HG03095 (cell line): ENCODE results near the gene CHST11.

Source experiments
- ATAC-seq: cut with Tn5 transposase; IDR thresholded peaks from one replicate; pipeline ENCODE4 v1.9.1; 2021; ENCODE audit warnings: moderate library complexity; ENCODE audit not compliant: unreplicated experiment

CHST11 gene

DNA sequence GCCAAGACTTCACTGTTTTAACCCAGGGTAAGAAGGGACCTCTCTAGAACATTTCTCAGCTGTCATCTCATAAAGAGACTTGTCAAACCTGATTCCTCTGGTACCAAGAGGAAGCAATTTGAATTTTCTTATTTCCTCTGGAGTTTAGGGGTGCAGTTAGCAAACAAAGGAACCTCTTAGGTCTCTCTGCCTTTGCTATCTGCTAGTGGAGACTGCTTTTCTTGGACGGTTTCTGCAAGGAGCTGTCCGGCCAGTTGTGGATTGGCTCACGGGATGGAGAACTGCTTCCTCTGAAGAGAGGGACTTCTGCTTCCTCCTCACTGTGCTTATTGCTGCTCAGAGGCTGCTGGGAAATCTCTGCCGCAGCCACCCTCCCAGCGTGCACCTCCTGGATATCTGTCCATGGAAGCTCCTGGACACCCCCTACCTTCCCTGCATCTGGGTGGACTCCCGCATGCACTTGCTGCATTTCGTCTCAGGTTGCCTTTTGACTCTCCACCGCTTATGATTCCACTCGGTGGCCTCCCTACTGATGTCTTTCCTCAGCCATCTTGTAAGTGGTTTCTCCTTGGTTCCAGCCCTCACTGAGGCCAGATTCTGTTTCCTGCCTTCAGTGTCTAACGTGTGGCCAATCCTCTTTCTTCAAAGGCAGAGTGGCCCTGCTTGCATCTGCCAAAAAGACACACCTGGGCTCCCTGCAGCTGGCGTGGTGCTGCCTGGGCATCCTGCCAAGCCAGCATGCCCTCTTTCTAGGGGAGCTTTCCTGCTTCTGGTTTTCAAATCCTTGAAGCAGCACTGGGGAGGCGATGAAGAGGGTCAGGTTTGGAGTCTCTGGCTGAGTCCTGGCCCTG is 187.3 kb downstream of the CHST11 start:
- no peak for ATAC-seq

DNA sequence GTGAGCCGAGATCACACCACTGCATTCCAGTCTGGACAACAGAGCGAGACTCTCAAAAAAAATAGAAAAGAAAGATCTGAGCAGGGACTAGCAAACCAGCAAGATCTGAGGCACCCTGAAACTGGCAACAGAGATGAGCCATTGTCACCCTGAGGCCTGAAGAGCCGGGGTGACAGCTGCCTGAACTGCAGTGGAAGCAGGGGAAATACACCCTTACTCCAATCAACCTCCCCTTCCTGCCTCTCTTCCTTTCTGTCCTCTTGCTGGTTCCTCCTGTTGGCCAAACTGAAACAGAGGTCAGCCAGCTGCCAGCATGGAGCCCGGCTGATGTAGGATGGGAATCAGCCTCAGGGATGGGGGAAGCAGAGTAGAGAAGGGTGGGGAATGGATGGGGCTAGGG is 192.0 kb downstream of the CHST11 start:
- no peak for ATAC-seq

DNA sequence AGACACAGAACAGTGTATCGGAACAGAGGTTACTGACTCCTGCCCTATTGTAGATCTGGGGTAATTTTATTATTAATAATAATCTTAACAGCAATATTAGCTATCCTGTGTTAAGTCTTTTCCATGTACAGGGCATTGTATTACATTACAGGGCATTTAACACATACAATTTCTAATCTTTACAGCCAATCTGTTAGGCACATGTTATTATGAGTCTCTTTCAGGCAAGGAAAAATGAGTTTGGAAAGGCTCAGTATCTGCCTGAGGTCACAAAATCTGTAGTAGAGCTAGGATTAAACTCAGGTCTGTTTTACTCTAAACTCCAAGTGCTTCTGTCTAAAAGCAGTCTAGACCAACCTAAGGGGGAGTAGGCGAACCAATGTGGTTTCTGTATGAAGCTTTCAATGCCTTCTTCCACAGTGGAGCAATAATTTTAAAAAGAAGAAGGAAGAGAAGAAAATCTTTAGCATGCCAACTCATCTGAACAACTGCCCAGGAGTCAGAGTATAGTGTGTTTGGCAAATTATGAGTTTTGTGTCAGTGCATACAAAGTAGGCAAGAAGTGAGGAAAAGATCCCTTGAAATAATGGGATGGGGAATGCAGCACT is 192.6 kb downstream of the CHST11 start:
- ATAC-seq = no peak

DNA sequence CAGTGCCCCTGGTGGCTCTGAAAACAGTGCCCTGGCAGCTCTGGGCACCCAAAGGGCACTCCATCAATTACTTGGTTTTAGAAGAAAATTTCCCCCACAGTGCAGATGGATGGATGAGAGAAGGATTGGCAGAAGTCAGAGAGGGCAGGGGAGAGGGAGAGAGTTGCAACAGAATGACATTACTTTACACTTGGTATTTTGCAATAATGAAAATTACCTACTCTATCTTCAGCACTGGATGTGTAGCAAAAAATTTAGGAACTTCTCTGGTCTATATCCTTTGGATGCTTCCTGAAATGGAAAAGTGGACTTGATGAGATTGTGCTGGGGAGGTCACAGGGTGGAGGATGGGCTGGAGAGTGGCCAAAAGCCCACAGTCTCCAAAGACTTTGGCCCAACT is 193.2 kb downstream of the CHST11 start:
- ATAC-seq = no peak

DNA sequence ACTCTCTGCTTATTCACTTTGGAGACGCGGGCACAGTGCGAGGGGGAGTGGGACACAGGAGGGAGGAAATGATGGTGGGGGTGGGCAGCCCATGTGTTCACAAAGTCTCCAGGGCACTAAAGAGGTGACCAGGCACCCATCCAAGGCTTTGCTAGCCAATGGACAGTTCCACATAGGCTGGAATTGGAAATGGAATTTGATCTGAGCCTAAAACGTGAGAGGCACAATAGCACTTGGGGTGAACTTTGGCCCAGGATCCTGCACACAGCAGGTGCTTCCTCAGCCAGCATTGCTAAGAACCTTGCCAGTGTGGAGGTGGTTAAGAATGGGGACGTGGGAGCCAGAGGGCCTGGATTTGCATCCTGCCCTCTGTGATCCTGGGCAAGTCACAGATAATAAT is 193.8 kb downstream of the CHST11 start:
- ATAC-seq = no peak

DNA sequence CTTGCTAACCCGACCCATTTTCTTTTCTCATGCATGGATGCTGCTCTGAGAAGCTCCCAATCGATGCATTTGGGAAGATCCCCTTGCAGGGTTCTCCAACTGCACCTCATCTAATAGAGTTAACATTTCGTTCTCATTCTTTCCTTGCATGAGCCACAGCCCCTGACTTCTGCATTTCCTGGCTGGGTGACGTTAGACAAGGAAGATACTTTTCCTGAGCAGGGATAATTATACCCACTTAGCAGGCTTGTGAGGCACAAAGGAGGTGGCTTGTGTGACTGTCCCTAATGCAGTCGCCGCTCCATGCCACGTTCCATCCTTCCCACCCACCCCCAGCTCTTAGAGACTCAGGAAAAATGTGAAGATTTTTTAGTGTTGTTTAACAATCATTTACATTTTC is 195.1 kb downstream of the CHST11 start:
- ATAC-seq = no peak

DNA sequence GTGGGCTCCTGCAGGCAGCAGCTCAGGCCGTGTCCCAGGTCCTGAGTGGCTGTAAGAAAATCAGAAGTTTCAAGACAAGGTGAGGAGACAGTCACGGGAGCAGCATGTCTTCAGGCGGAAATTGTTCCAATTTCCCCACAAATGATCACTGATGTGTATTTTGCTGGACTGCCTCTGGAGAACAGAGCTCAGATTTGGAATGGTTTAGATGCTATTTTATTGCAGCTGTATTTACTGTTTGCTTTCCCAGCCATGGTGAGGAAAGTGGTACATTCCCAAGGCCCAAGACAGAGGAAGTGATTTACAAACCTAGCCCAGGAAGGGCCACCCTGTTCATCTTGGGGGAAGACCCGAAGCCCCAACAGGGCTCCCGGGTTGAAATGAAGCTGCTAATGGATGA is 195.6 kb downstream of the CHST11 start:
- no peak for ATAC-seq

DNA sequence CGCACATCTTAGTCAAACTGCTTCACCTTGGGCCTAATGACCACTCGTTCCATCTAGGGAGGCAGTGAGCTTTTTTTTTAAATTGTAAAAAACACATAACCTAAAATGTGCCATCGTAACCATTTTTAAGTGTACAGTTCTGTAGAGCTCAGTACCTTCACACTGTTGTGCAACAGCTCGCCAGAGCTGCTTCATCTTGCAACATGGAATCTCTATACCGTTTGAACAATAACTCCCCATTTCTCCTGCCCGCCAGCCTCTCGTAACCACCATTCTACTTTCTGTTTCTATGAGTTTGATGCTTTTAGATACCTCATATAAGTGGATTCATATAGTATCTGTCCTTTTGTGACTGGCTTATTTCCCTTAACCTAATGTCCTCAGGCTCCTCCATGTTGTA is 196.2 kb downstream of the CHST11 start:
- no peak for ATAC-seq

DNA sequence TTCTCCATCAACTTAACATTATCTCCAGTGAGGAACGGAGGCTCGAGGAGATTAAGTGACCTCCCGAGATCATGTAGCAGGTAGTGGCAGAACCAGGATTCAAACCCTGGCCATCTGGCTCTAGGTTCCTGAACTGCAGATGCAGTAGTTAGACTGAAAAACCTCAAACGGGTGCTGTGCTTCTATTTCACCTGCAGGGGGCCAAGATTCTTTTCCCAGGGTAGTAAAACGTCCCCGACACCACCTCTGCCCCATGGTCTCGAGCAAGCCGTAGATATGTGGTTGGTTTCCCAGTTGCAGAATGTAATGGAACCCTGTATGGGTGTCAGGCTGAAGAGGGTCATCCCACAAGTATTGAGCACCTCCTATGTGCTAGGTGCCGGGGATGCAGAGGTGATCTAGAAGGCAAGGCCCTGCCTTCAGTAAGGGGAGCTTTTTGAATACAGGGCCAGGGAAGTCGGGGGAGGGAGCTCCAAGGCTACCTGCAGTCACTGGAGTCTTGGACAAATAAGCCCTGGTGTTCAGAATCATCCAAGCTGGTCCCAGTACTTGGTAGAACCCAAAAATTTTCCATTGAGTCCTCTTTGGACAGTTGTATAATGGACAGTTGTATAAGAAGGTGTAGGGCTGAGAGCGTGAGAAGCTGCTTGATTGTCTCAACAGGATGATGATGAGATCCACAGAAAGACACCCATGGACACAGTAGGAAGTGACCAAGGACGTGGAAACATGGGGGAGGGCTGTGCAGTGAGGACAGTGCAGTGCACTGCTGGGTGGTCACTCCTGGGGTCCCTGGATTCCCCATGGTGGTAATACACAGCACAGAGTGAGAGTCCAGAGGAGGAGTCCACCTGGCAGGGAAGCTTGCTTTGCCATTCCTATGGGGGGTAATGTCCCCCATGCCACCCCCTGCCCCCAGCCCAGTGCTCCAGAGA is 197.2 kb downstream of the CHST11 start:
- ATAC-seq = no peak

DNA sequence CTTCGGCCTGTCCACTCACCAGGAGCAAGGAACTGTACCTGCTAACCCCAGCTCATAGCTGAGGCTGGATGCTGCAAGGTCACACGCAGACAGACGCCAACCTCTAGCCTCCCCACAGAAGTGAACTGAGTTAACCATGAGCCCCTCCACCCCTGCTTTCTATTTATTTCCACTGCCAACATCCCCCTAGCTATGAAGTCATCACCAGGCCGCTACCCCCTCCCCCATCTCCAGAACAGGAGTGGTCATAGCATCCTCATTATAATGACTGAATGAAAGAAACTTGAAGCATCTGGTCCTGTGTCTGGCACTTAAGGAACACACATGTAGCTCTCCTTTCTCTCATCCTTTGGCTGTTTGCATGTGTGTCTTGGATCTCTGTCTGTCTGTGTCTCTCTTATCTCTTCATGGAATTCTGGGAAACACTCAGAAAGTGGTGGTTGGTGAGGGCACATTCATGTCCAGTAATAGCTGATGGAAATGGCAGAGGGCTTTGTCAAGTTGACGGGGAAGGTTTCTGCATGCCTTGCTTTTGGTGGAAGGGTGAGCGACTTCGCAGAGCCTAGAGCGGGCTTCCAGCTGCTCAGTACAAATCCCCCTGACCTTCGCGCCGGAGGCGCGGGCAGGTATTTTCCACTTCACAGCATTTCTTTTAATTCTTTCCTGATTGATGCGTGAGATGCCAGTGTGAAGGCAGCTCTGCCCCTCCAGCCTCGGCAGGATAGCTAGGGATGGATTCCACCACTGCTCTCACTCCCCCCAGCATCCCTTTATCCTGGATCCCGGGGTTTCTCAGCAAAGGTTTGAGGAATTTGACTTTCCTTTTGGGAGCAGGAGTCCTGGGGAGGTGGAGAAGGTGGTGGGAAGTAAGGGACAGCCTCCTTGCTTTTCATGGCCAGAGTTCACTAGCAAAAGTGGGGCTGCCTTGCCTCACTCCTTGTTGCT is 198.2 kb downstream of the CHST11 start:
- ATAC-seq = no peak

DNA sequence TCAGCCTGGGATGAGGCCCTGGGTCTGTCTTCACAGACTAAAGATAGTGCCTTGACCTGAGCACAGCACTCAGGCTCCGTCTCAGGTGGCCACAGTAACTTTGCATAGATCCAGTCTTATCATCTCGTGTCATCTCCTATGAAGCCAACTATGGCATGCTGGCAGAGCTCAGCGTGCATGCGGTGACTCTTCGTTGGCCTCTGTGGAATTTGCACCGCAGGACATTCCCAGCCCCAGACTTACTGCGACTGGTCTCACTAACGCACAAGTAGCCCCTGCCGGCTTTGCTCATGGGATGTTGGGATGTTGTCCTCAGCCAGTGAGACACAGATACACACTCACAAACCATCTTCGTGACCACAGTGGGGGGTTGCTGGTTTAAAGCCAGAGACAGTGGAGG is 199.6 kb downstream of the CHST11 start:
- ATAC-seq = no peak

DNA sequence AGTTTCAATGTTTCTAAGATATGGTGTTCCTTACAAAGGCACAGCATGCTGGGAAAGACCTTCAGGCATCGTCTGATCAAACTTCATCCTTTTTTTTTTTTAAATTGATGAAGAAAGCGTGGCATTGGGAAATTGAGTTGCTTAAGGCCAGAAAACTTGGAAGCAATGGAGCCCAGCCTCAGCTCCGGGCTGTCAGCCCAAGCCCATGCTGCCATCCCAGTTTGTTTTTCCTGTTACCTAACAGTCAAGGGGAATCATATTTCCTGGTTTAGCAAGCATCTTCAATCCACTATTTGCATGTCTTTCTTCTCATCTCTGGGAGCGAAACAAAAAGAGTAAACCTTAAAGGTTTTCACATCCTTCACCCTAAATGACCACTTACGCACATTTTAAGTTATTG is 200.2 kb downstream of the CHST11 start:
- no peak for ATAC-seq

DNA sequence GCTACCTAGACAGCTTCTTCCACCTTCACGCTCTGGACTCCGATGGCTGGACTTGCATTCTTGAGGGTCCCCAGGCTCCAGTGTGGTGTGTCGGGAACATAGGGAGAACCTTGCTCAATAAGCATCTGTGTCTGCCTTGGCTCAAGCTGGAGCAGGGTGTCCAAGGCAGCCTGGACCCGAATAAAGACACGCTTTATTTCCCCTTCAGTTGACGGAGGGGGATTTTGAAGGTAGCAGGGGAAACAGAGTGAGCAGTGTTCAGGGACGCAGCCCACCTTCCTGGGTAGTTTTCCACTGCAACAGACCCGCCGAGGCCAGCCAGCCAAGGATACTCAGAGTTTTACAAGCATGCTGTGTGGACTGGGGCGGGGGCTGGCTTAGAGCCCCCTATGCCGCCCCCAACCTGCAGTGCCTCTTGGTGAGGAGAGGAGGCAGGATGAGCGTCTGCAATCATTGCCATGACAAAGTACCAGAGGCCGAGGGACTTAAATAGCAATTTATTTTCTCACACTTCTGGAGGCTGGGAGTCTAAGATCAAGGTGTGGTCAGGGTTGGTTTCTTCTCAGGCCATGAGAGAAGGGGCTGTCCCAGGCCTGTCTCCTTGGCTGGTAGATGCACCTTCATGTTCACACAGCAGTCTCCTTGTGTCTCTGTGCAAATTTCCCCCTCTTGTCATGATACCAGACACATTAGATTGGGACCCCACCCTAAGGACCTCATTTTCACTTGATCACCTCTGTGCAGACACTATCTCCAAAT is 201.2 kb downstream of the CHST11 start:
- ATAC-seq = no peak

DNA sequence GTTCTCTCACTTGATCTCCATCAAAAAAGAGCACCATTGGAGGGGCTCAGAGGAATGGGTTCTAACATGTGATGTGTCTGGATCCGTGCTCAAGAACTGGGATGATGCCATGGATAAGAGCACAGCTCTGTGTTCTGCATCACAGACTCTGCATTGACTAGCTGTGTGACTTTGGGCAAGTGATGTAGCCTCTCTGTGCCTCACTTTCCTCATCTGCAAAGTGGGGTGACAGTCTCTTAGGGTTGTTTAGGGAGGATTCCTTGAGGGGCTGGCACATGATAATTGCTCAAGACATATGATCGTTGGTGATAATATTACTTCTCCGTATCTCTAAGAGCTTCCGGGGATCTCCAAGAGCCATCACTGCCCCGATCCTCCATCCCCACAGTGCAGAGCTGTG is 202.3 kb downstream of the CHST11 start:
- no peak for ATAC-seq

DNA sequence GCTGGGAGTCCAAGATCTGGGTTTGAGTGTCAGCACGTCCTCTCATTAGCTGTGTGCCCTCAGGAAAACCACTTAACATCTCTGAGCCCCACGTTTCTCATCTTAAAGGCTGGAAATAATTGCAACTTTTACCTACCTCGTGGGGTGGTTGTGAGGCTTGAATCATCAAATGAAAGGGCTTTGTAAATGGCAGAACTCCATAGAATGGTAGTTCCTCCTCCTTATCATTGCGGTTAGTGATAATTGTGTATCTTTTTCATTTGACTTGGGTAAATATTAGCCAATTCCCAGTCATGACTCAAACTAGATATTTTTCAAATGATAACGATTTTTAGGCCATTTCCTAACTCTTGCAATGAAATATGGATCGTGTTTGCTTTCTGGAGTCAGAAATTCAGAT is 205.5 kb downstream of the CHST11 start:
- ATAC-seq = no peak

DNA sequence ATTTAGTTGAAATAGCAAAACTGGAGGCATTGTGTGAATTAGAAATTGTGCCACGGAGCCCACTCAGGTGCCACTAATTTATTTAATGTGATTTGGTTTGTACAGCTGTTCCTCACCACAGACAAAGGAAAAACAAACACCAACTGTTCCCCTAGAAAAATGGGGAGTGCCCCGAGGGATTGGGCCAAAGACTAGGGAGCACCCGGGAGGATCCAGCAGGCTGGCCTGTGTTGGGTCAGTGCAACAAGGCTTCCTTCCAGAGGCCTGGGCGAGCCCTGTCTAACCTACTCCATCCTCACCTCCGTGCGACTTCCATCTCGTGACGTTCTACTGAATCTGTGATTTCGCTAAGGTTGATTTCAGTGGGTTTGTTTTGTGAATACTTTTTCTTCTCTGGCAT is 206.2 kb downstream of the CHST11 start:
- ATAC-seq = no peak

DNA sequence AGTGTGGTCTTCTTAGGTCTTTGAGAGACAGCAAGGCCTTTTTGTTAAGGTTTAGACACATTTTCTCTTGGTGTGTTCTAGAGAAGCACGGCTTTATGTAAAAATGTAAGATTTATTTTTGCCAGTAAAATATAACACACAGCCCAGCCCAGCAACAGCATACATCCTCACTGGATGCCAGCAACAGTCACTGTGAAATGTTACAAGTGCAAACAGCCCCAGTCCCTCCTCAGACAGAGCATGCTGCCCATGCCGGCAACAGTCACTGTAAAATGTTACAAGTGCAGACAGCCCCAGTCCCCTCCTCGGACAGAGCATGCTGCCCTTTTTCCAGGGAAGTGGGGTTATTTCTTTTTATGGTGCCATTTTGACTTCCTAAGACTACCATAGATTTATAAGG is 207.6 kb downstream of the CHST11 start:
- no peak for ATAC-seq

DNA sequence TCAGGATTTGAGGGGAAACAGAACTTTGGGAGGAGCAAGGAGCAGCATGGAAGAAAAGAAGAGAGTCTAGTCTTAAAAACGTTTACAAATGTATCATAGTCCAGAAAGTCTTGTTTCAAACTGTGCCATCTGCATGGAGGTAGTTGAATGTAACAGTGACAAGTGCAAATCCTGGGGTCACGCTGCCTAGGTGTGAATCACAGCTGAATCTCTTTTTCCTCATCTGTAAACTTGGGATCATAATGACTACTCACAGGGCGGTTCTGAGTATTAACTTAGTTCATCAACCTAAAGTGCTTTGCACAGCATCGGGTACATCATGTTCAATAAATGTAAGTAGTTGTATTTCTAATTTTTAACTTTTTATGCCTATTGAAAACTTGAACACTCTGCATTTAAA is 208.5 kb downstream of the CHST11 start:
- ATAC-seq = no peak

DNA sequence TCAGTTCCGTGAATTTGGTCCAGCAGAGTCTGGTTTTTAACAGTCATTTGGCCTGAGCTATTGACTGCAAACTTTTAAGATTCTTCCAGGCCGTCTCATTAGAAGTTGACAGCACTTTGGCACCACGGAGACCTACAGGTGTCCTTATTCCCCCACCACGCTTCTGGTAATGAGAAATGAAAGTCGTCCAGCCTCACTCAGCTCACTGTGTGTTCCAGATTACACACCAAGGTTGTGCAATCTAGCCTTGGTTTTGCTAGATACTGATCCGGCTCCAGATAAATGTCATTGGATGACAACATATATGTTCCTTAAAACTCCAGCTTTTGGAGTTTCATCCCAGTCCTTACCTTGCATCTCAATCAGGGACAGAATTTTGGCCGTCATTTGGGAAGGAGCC is 210.4 kb downstream of the CHST11 start:
- no peak for ATAC-seq

DNA sequence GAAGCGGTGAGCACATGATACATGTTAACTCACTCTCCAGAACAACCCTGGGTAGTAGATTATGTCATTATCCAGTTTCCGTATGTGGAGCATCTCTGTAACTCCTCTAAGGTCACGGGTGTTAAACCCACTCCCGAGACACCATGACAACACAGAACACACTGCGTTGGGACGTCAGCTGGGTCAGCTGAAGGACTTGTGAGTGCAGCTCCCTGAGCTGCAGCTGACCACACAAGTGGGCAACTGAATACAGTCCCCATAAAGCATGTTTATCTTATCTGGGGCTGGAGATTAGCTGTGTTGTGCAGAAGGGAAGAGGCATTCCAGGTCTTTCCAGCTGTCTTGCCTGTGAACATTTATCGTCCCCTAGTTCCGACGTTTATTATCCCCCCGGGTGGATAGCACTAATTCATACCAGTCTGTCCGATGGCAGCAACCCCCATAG is 211.5 kb downstream of the CHST11 start:
- ATAC-seq = no peak
